Colonic mucosa (tissue), 4 donors: ENCODE measurements around the gene CRNKL1. TPM values are rescaled to one million over a fixed set of nuclear protein-coding genes. Genes with fewer than 3 reads are reported as not detected.

Source experiments
- DNase-seq: peaks from one replicate; pipeline ENCODE4 v3.0.0-alpha.2; 2020
- H3K27ac ChIP-seq: fragments of 200-600 bp; one replicate; pipeline ENCODE4 v1.8.0; 2021
- H3K27me3 ChIP-seq: fragments of 200-600 bp; one replicate; pipeline ENCODE4 v1.8.0; 2021
- H3K36me3 ChIP-seq: fragments of 200-600 bp; one replicate; pipeline ENCODE4 v1.8.0; 2021
- H3K4me1 ChIP-seq: fragments of 200-600 bp; one replicate; pipeline ENCODE4 v1.8.0; 2021; ENCODE audit warnings: mild to moderate bottlenecking
- H3K4me3 ChIP-seq: fragments of 200-600 bp; one replicate; pipeline ENCODE4 v1.8.0; 2021
- H3K9ac ChIP-seq, 2 donors: one replicate each; pipeline ENCODE4 v1.7.0; 2013; ENCODE audit warnings: control low read depth in 2 of 2, low read depth in 2 of 2, low read length in 2 of 2
- H3K9me3 ChIP-seq: fragments of 200-600 bp; one replicate; pipeline ENCODE4 v1.8.0; 2021
- CTCF ChIP-seq: fragments of 200-600 bp; IDR thresholded peaks from one replicate; pipeline ENCODE4 v1.8.0; 2022; ENCODE audit warnings: antibody characterized with exemption, mild to moderate bottlenecking
- intact Hi-C: fragments of 100-400 bp; cut with DNase I; formaldehyde crosslinking; loops from one replicate; pipeline ENCODE4 v1.14.1; 2022
- total RNA-seq, 2 donors: library from RNA; stranded (reverse); fragmentation: NEBNext Ultra II Directional in 1 of 2; extraction: Animal tissue kit (Norgen Biotek cat#: 25700) in 1 of 2; gene quantifications; one replicate each; pipeline ENCODE4 v1.2.1, GENCODE V29; 2021
- donor health status: healthy.
- donor health status: DM: no; HTN: no; CAD: no.
- donor health status: DM: no; HTN: no; CAD: no.

CRNKL1 gene
- total RNA-seq, 2 donors from 2014 or later, result 21.4 to 25.8 TPM

GRCh38 chr20:19987046-19987445, 65.2 kb downstream of the CRNKL1 start:
- Histone ChIP-seq H3K9ac (no peak overlapping the region), H3K4me1 (no peaks in the 10 kb centered on the region), H3K27ac (no peak overlapping the region), H3K4me3 (no peak overlapping the region), H3K27me3 (no peaks in the 10 kb centered on the region), H3K9me3 (no peaks in the 10 kb centered on the region), H3K36me3 (no peaks in the 10 kb centered on the region)
- TF ChIP-seq CTCF, result no peak
- intact Hi-C loops, result no loop called here
- DNase-seq, result no peak

GRCh38 chr20:19986419-19986818, 65.8 kb downstream of the CRNKL1 start:
- Histone ChIP-seq H3K27ac (no peak overlapping the region), H3K4me3 (no peak overlapping the region), H3K9ac (no peak overlapping the region), H3K36me3 (no peaks in the 10 kb centered on the region), H3K9me3 (no peaks in the 10 kb centered on the region), H3K27me3 (no peaks in the 10 kb centered on the region), H3K4me1 (no peaks in the 10 kb centered on the region)
- DNase-seq, result no peak
- intact Hi-C loops, result no loop called here
- TF ChIP-seq CTCF, result no peak

Other genes starting within 250 kb of the CRNKL1 start
- 10 to 100 TPM; 43.5 to 45.8 TPM for gene NAA20, start 35.1 kb downstream of the CRNKL1 start, total RNA-seq
- gene CFAP61, start 66 bp upstream of the CRNKL1 start, total RNA-seq, result under 1 TPM in 1 of 2 donors, not detected in 1; 0.32 TPM